GDM1 (cell line): ENCODE data around the gene PMVK.

Source experiments
- DNase-seq: peaks from one replicate; lab custom pipeline; 2025; lab: John Stamatoyannopoulos, UW

PMVK gene

GRCh38 chr1:154945962-154946850 lies 9.7 kb upstream of the PMVK start:
- no peak for DNase-seq

GRCh38 chr1:154945160-154945961 lies 8.8 kb upstream of the PMVK start:
- DNase-seq, result no peak

GRCh38 chr1:154944401-154945159 lies 8.1 kb upstream of the PMVK start:
- no peak for DNase-seq

GRCh38 chr1:154943649-154944400 lies 7.3 kb upstream of the PMVK start:
- DNase-seq, result peak; percentile 42

- no peak for DNase-seq
Measured at GRCh38 chr1:154941333-154942013, 5.0 kb upstream of the PMVK start.

GRCh38 chr1:154940651-154941194 lies 4.2 kb upstream of the PMVK start:
- no peak for DNase-seq

GRCh38 chr1:154940213-154940560 lies 3.7 kb upstream of the PMVK start:
- no peak for DNase-seq

- DNase-seq, result no peak
Measured at GRCh38 chr1:154938604-154939399, 2.3 kb upstream of the PMVK start.

GRCh38 chr1:154937988-154938386 lies 1.5 kb upstream of the PMVK start:
- no peak for DNase-seq

GRCh38 chr1:154937085-154937987 lies 817 bp upstream of the PMVK start:
- peak; percentile 85 for DNase-seq

GRCh38 chr1:154935749-154936554 lies 567 bp downstream of the PMVK start:
- DNase-seq, result no peak

- no peak for DNase-seq
Measured at GRCh38 chr1:154934358-154934948, 2.1 kb downstream of the PMVK start.

- no peak for DNase-seq
Measured at GRCh38 chr1:154931940-154932487, 4.5 kb downstream of the PMVK start.

- DNase-seq, result no peak
Measured at GRCh38 chr1:154926201-154926600, 10.3 kb downstream of the PMVK start.

GRCh38 chr1:154925335-154926170 lies 11.0 kb downstream of the PMVK start:
- peak; percentile 74 for DNase-seq

GRCh38 chr1:154923695-154924094 lies 12.8 kb downstream of the PMVK start:
- DNase-seq, result no peak
